Esophagus squamous epithelium (tissue), 4 donors: ENCODE data around the gene ZC3H13.

Experiments
- CTCF ChIP-seq, 6 experiments: fragments of 450-650 bp in 4 of 6; fragments of 200-600 bp in 2 of 6; sonication (generic) in 2 of 6; IDR thresholded peaks; one replicate each; pipeline ENCODE4 v1.5.1; 2016 to 2019; ENCODE audit warnings: antibody characterized with exemption in 6 of 6, mild to moderate bottlenecking in 4 of 6, moderate library complexity in 4 of 6
- POLR2A ChIP-seq, 4 donors: fragments of 450-650 bp; IDR thresholded peaks; one replicate each; pipeline ENCODE4 v1.6.1; 2017; ENCODE audit warnings: antibody characterized with exemption in 4 of 4, mild to moderate bottlenecking in 4 of 4, moderate library complexity in 3 of 4

GRCh38 chr13:45926741-45927140, 125.8 kb downstream of the ZC3H13 start:
- TF ChIP-seq CTCF (IDR thresholded peaks at IDR 0.05): no peak
- TF ChIP-seq POLR2A (IDR thresholded peaks at IDR 0.05): no peak
